DOHH2 (cell line): Measurements from ENCODE around the gene ICE1.

Experiments
- EZH2phosphoT487 ChIP-seq: fragments of 200-600 bp; sonication (generic); IDR thresholded peaks from 2 replicates; pipeline ENCODE4 v1.6.1; 2017; ENCODE audit warnings: borderline replicate concordance, mild to moderate bottlenecking, antibody characterized with exemption, low read length, moderate library complexity, mixed read lengths
- TF ChIP-seq, protein P1 (sequence below): fragments of 200-600 bp; sonication (generic); IDR thresholded peaks from one replicate; pipeline ENCODE4 v1.5.1; 2014; ENCODE audit warnings: antibody characterized with exemption, mild to moderate bottlenecking, low read depth, low read length; ENCODE audit not compliant: poor library complexity, severe bottlenecking

GRCh38 chr5:5524327-5524726 is 101.8 kb downstream of the ICE1 start:
- TF ChIP-seq, protein P1, sequence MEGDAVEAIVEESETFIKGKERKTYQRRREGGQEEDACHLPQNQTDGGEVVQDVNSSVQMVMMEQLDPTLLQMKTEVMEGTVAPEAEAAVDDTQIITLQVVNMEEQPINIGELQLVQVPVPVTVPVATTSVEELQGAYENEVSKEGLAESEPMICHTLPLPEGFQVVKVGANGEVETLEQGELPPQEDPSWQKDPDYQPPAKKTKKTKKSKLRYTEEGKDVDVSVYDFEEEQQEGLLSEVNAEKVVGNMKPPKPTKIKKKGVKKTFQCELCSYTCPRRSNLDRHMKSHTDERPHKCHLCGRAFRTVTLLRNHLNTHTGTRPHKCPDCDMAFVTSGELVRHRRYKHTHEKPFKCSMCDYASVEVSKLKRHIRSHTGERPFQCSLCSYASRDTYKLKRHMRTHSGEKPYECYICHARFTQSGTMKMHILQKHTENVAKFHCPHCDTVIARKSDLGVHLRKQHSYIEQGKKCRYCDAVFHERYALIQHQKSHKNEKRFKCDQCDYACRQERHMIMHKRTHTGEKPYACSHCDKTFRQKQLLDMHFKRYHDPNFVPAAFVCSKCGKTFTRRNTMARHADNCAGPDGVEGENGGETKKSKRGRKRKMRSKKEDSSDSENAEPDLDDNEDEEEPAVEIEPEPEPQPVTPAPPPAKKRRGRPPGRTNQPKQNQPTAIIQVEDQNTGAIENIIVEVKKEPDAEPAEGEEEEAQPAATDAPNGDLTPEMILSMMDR: no peak
- no peak for TF ChIP-seq EZH2phosphoT487
